SIG-M5 treated with dmso at 0.1 percent for 504 hours (cell line): ENCODE measurements around the gene BOLA1.
"Not testable (repeated sequence)": the region's sequence is repeated elsewhere in the genome, so short reads cannot be mapped to it uniquely, and the experiment has no call there.

Experiments
- DNase-seq: peaks from one replicate; lab custom pipeline; 2025; ENCODE audit not compliant: unreplicated experiment; lab: John Stamatoyannopoulos, UW

BOLA1 gene

DNA sequence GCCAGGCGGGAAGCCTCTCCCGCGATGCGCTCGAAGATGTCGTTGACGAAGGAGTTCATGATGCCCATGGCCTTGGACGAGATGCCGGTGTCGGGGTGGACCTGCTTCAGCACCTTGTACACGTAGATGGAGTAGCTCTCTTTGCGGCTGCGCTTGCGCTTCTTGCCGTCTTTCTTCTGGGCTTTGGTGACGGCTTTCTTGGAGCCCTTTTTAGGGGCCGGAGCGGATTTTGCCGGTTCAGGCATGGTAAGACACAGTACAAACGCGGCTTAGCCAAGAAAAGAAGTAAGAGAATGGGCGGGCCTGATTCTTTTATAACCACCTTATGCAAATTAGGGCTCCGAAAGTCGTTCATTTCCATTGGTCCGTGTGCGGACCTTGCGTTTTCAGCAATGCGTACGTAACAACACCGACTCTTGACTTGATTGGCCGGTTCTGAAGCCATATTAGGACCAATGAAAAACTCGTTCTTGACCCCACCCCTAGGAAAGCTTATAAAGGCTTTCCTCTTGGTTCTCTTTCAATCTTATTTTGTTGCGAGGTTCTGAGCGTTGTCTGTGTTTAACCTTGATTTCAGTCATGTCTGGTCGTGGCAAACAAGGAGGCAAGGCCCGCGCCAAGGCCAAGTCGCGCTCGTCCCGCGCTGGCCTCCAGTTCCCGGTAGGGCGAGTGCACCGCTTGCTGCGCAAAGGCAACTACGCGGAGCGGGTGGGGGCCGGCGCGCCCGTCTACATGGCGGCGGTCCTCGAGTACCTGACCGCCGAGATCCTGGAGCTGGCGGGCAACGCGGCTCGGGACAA is 12.8 kb upstream of the BOLA1 start:
- peak; percentile 100 for DNase-seq

DNA sequence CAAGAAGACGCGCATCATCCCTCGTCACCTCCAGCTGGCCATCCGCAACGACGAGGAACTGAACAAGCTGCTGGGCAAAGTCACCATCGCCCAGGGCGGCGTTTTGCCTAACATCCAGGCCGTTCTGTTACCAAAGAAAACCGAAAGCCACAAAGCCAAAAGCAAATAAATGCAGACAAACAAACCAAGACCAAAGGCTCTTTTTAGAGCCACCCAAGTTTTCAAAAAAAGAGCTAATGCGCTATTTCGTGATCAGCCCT is 12.2 kb upstream of the BOLA1 start:
- not testable (repeated sequence) for DNase-seq

DNA sequence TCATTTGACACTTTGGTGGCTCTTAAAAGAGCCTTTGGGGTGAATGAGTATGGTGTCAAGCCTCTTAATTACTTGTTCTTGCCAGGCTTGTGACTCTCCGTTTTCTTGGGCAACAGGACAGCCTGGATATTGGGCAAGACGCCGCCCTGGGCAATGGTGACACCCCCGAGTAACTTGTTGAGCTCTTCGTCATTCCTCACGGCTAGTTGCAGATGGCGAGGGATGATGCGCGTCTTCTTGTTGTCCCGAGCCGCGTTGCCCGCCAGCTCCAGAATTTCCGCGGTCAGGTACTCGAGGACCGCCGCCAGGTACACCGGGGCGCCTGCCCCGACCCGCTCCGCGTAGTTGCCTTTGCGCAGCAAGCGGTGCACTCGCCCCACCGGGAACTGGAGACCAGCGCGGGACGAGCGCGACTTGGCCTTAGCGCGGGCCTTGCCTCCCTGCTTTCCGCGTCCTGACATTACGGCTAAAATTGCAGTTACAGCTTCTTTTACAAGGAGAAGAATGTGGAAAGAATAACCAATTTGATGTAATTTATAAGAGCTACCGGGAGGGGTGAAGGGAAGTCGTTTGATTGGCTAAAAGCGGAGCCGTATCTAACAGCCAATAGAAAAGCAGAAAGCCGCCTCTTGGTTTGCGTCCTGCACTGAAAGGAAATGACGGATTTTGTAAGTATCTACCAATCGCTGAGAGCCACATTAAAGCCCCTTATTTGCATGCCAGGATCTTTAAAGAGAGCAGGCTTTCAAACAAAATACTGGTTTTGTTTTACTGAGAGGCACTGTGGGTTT is 11.7 kb upstream of the BOLA1 start:
- DNase-seq, result peak; percentile 100

DNA sequence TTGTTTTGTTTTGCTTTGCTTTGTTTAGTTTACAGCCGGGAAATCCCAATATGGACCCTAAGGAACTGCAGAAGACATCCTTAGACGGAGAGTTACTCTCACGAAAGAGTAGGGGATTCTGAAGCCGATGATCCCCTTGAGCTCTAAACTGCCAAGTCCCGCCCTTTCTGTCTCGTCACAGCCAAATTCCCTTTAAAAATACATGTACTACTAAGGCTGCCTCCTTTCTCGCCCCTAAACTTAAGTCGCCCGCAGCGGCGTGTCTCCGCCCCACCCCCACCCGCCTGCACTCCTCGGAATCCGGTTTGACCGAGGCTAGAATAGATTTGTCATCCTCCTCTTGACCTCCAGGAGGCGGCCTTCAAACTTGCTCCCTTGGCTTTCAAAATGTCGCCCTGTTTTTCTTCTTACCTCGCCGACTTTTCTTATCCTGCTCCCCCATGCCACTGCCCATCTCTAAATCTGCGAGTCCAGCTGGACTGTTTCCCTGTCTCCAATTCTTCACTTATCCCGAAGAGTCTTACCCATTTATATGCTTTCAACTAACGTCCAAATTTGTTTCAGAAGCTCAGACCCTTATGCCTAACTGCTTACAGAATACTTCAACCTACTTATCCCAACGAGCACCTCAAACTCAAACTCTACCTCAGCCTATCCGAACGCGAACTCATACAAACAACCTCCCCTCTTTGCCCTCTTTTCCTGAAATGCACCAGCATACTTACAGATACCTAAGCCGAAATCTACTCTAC is 10.9 kb upstream of the BOLA1 start:
- peak; percentile 99 for DNase-seq

DNA sequence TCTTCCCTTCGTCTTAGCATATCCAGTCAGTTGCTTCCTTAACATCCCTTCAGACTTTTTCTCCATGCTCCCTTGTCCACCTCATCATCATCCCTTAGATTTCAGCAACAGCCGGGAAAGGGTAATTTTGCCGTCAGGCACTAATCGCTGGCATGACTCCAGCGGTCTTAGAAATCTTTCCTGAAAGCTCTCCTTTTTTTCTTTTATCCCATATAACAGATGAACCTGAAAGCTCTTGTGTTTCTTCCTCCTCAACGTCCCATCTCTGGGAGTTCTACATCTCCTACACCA is 10.4 kb upstream of the BOLA1 start:
- peak; percentile 66 for DNase-seq

GRCh38 chr1:149896575-149896974 is 2.8 kb upstream of the BOLA1 start:
- no peak for DNase-seq

DNA sequence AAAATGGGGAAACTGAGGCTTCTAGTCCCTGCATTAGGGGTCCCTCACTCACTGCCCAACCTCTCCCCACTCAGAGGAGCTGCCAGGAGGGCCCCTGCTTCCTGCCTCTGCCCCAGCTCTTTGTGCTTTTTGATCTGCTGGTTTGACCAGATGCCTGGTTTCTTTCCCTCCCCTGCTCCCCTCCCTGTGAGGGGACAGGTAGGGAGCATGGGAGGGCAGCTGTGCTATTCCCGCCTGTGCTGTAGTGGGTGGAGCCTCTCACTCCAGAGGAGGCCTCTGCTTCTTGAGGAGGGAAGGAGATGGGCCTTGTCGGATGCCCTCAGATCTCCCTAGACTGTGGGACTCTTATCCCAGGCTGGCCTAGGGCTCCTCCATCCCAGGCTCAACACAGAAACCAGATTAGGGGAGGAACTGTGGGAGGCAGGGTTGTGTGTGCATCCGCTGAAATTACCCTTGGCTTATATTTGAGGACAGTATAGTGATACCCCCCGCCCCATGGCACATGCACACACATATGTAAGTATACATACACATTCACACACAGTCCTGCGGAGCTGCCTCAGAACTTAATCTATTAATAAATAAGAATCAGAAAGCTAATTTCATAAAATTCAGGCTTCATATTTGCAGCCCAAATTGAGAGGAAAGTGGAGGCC is 4.6 kb downstream of the BOLA1 start:
- DNase-seq, result no peak

DNA sequence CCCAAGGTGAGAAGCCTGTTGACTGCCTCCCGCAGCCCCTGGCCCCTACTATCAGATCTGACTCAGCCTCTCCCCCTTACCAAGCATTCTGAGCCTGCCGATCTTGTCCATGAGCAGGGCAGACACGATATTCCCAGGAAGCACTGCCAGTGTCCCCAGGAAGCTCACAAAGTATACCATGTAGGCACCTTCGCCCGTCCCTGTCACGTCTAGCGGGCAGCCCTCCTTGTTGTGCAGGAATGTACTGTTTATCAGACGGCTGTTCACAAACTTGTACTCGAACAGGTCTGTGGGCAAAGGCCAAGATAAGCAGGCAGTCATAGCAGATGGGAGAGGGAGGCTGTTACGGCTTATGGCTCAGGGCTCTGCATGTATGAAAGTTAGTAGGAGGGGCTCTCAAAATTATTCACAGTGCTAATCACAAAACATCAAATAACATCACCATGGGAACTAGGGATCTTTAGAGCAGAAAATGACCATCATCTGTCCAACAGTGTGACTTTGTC is 7.3 kb downstream of the BOLA1 start:
- DNase-seq, result no peak

DNA sequence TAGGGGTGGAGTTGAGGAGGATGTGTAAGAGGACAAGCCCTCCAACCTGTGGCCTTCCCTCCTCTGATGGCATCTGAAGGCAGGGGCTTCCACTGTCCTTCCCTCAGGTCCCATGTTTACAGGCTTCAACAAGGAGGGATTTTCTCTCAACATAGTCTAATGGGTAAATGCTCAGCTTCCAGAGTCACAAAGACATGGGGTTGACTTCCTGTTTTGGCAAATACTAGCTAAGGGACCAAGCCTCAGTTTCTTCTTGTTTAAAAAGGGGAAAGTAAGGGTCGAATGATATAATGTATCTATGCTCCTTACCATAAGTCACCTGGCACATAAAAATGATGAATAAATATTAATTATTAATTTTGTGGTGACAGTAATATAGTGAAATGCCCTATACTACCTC is 15.2 kb downstream of the BOLA1 start:
- no peak for DNase-seq

DNA sequence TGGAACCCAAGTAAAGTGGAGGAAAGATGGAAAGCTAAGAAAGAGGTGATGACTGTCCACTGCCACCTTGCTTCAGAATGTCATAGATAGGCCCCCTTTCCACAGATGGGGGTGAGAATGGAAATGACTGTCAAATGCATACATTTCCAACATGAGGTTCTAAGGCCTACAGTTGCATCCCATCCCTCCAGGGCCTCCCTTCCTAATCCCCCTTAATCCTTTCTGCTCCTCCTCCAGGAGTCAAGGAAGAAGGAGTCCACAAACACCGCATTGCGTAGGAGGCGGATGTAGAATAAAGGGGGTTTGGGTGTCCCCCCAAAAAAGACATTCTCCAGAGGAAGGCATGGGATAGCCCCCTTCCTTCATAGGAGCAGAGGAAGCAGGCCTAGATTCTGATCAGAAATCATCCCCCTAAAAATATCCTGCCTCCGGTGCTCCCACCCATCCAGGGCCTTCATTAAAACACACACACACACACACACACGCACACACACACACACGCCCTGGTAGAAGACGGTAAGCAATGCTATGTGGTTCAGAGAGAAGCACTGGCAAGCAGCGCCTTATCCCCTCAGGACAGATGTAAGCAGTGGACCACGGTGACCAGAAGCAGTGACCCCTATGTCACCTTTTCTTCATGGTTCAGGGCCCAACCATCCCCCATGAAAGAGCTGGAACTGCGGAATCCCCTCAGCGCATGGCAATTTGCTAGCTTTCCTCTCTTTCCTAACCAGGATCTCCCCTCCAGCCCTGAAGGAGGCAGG is 16.2 kb downstream of the BOLA1 start:
- no peak for DNase-seq

GRCh38 chr1:149916193-149916897 is 17.0 kb downstream of the BOLA1 start:
- no peak for DNase-seq

- no peak for DNase-seq
Observed at GRCh38 chr1:149916898-149917252, 17.5 kb downstream of the BOLA1 start.

- peak; percentile 57 for DNase-seq
Observed at GRCh38 chr1:149917571-149918144, 18.3 kb downstream of the BOLA1 start, which contains the start of gene SV2A. Gene SV2A, minus strand, starts transcription at chr1:149917844. Its CDS starts 4,004 bp downstream, at chr1:149913840.

GRCh38 chr1:149923626-149924025 is 24.3 kb downstream of the BOLA1 start:
- DNase-seq, result no peak

- no peak for DNase-seq
Observed at GRCh38 chr1:149925345-149925744, 26.0 kb downstream of the BOLA1 start.

- DNase-seq, result no peak
Observed at GRCh38 chr1:149925751-149926150, 26.4 kb downstream of the BOLA1 start.

DNA sequence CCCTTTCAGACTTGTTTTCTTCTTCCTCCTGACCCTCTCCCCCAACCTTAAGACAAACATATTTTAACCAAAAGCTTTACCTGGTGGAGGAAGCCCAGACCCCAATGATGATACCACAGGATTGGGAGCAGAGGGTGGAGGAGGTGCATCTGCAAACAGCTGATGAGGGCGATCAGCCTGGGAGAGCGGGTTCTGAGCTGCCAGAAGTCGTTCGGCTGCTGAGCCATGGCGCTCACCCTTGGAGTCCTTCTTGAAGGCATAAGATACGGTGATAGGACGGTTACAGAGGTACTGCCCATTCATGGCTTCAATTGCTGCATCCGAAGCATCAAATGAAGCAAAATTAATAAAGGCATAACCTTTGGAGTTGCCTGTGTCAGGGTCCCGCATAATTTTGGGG is 26.9 kb downstream of the BOLA1 start:
- DNase-seq, result no peak

DNA sequence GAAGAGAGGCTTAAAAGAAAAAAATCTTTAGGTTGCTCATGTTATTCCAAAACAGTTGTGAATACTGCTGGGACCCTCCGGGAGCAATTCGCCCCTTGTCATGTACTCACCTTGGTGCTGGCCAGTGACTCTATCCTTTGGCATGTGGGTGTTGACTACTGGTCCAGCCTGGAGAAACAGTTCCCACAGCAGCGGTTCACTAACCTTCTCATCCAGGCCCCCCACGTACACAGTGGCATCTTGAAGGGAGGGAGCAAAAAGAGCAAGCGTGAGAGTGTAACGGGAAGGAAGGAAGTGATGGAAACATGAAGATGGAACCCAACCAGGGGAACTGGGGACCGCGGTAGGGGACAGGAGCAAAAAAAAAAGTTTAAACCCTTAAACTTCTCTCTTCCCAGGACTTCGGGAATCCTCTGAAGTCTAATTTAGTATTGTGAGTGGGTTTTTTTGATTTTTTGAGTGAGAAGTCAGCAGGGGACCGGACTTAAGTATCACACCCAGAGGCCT is 27.7 kb downstream of the BOLA1 start:
- DNase-seq, result peak; percentile 31

GRCh38 chr1:149927563-149928400 is 28.4 kb downstream of the BOLA1 start, which contains the start of gene SF3B4:
Gene SF3B4, minus strand, starts transcription at chr1:149927803. Its CDS starts 44 bp downstream, at chr1:149927759.
- peak; percentile 99 for DNase-seq
